HFFc6 (cell line): ENCODE measurements around the gene CDH6. TPM values are rescaled to one million over a fixed set of nuclear protein-coding genes. Genes with fewer than 3 reads are reported as not detected.

Experiments used
- DNase-seq: peaks from one replicate; pipeline ENCODE4 v3.0.0-alpha.2; 2018
- H3K27ac Mint-ChIP-seq: 2 replicates; pipeline ENCODE4 v1.8.0; 2020; ENCODE audit warnings: mild to moderate bottlenecking, mixed read lengths
- H3K27me3 Mint-ChIP-seq: 2 replicates; pipeline ENCODE4 v1.8.0; 2021; ENCODE audit warnings: mild to moderate bottlenecking, moderate library complexity, mixed read lengths; ENCODE audit not compliant: insufficient read depth
- H3K36me3 Mint-ChIP-seq: 2 replicates; pipeline ENCODE4 v1.8.0; 2021; ENCODE audit warnings: low read depth, mixed read lengths
- H3K4me1 Mint-ChIP-seq: 2 replicates; pipeline ENCODE4 v1.8.0; 2020; ENCODE audit warnings: low read depth, mixed read lengths
- H3K4me3 Mint-ChIP-seq: 2 replicates; pipeline ENCODE4 v1.8.0; 2020; ENCODE audit warnings: mild to moderate bottlenecking, moderate library complexity, mixed read lengths
- H3K9me3 Mint-ChIP-seq: 2 replicates; pipeline ENCODE4 v1.8.0; 2020; ENCODE audit warnings: mild to moderate bottlenecking, mixed read lengths
- CTCF ChIP-seq: fragments of 200-600 bp; sonication (generic); IDR thresholded peaks from 2 replicates; pipeline ENCODE4 v1.5.0; 2021; ENCODE audit warnings: antibody characterized with exemption, mild to moderate bottlenecking
- total RNA-seq, 6 experiments: library from RNA; stranded (reverse); fragmentation: NEBNext Ultra II Directional; extraction: Animal tissue kit (Norgen Biotek cat#: 25700); gene quantifications; 2 replicates in 1 of 6; 3 replicates in 5 of 6; pipeline ENCODE4 v1.2.3, GENCODE V29; 2021

Gene CDH6
- total RNA-seq, 6 experiments from 2014 or later, result 0.26 to 6.6 (median 5.0) TPM

DNA sequence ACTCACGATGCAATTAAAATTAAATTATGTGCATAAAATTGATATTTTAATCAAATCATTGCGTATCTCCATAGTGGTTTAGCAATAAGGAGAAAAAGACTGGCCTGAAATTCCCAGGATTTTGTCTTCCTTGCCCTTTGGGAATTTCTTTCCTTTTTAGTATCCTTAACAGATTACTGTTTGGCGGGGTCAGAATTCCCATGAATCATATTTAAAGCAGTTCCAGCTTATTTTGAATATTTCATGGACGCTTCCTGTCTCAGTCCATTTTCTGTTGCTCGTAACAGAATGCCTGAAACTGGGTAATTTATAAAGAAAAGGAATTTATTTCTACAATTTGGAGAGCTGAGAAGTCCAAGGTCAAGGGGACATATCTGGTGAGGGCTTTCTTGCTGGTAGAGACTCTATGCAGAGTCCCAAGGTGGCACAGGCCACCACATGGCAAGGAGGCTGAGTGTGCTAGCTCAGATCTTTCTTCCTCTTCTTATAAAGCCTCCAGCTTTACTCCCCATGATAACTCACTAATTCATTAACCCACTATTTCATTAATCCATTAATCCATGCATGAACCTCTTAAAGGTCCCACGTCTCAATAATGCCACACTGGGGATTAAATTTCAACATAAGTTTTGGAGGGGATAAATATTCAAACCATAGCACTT is 37.8 kb downstream of the CDH6 start:
- H3K4me3 Mint-ChIP-seq, result peak overlapping the region; percentile 57
- H3K4me1 Mint-ChIP-seq, result peaks cover 23% of the 10 kb centered on the region
- no peak for DNase-seq
- H3K9me3 Mint-ChIP-seq, result no peaks in the 10 kb centered on the region
- no peak for TF ChIP-seq CTCF
- H3K36me3 Mint-ChIP-seq, result no peaks in the 10 kb centered on the region
- peaks cover 6% of the 10 kb centered on the region for H3K27me3 Mint-ChIP-seq
- peak overlapping the region; percentile 36; the same call in 1 of the 2 replicates for H3K27ac Mint-ChIP-seq

- no peaks in the 10 kb centered on the region for H3K9me3 Mint-ChIP-seq
- H3K36me3 Mint-ChIP-seq, result no peaks in the 10 kb centered on the region
- H3K4me3 Mint-ChIP-seq, result no peak overlapping the region
- H3K4me1 Mint-ChIP-seq, result peaks cover 32% of the 10 kb centered on the region
- H3K27me3 Mint-ChIP-seq, result no peaks in the 10 kb centered on the region; the same call in 1 of the 2 replicates
- no peak overlapping the region for H3K27ac Mint-ChIP-seq
- peak; percentile 47 for DNase-seq
- peak; percentile 89 for TF ChIP-seq CTCF
These were observed 38.9 kb downstream of the CDH6 start for GRCh38 chr5:31232273-31232888.

- no peak for TF ChIP-seq CTCF
- Mint-ChIP-seq H3K27me3 (no peaks in the 10 kb centered on the region; the same call in 1 of the 2 replicates), H3K4me3 (no peak overlapping the region), H3K27ac (no peak overlapping the region), H3K4me1 (peaks cover 47% of the 10 kb centered on the region), H3K36me3 (no peaks in the 10 kb centered on the region), H3K9me3 (no peaks in the 10 kb centered on the region)
- no peak for DNase-seq
These were observed 41.9 kb downstream of the CDH6 start for GRCh38 chr5:31235381-31235780.

- Mint-ChIP-seq H3K27ac (no peak overlapping the region), H3K36me3 (no peaks in the 10 kb centered on the region), H3K4me3 (no peak overlapping the region), H3K9me3 (no peaks in the 10 kb centered on the region), H3K27me3 (no peaks in the 10 kb centered on the region; the same call in 1 of the 2 replicates), H3K4me1 (peaks cover 43% of the 10 kb centered on the region)
- TF ChIP-seq CTCF, result no peak
- DNase-seq, result no peak
These were observed 42.9 kb downstream of the CDH6 start for GRCh38 chr5:31236339-31236738.

DNA sequence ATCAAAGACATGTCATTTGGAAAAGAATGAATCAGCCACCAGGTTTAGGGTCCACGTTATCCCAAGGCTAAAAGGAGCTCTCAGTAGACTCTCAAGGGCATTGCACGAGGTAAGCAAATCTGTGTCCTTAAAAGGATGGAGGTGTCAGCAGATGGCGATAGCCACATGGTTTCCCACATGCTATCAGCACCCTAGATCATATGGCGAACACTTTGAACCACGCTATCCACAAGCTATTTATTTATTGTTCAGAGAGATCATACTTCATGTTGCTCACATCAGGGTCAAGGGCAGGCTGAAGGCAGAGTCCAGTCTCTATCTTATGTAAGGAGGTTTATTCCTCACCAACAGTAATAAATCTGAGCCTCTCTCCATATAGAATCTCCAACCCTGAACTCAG is 43.7 kb downstream of the CDH6 start:
- Mint-ChIP-seq H3K27ac (no peak overlapping the region), H3K4me1 (peaks cover 34% of the 10 kb centered on the region), H3K36me3 (no peaks in the 10 kb centered on the region), H3K27me3 (no peaks in the 10 kb centered on the region; the same call in 1 of the 2 replicates), H3K9me3 (no peaks in the 10 kb centered on the region), H3K4me3 (no peak overlapping the region)
- TF ChIP-seq CTCF, result peak; percentile 38
- DNase-seq, result no peak
